Loucy (cell line): ENCODE measurements around the gene GDF9.

ENCODE experiments used
- H2AFZ ChIP-seq: fragments of 200-600 bp; sonication (generic); 2 replicates; pipeline ENCODE4 v1.6.0; 2016; ENCODE audit warnings: antibody characterized with exemption, mild to moderate bottlenecking, low read length, moderate library complexity
- H3F3A ChIP-seq: fragments of 200-600 bp; 2 replicates; pipeline ENCODE4 v1.6.0; 2016; ENCODE audit warnings: antibody characterized with exemption, low read depth, mild to moderate bottlenecking
- H3K27me3 ChIP-seq: fragments of 200-600 bp; sonication (generic); 2 replicates; pipeline ENCODE4 v1.6.1; 2014; ENCODE audit warnings: low read length, mild to moderate bottlenecking; ENCODE audit not compliant: insufficient read depth, poor library complexity, severe bottlenecking
- H3K36me3 ChIP-seq: fragments of 200-600 bp; sonication (generic); 2 replicates; pipeline ENCODE4 v1.6.1; 2016; ENCODE audit warnings: low read length; ENCODE audit not compliant: insufficient read depth
- H3K4me1 ChIP-seq: fragments of 200-600 bp; sonication (generic); 2 replicates; pipeline ENCODE4 v1.5.1; 2014; ENCODE audit warnings: low read length, mild to moderate bottlenecking; ENCODE audit not compliant: insufficient read depth, poor library complexity, severe bottlenecking
- H3K4me2 ChIP-seq: fragments of 200-600 bp; sonication (generic); 2 replicates; pipeline ENCODE4 v1.6.0; 2014; ENCODE audit warnings: antibody characterized with exemption, low read length, low read depth, mild to moderate bottlenecking; ENCODE audit not compliant: poor library complexity, severe bottlenecking
- H3K4me3 ChIP-seq: fragments of 200-600 bp; sonication (generic); 2 replicates; pipeline ENCODE4 v1.5.1; 2014; ENCODE audit warnings: low read length, mild to moderate bottlenecking, mixed read lengths; ENCODE audit not compliant: poor library complexity, severe bottlenecking
- H3K79me2 ChIP-seq: fragments of 200-600 bp; sonication (generic); 2 replicates; pipeline ENCODE4 v1.6.1; 2014; ENCODE audit warnings: low read length; ENCODE audit not compliant: insufficient read depth
- H3K9ac ChIP-seq: fragments of 200-600 bp; sonication (generic); 2 replicates; pipeline ENCODE4 v1.6.0; 2014; ENCODE audit warnings: mild to moderate bottlenecking, low read depth, low read length, moderate library complexity; ENCODE audit not compliant: poor library complexity, severe bottlenecking
- H3K9me2 ChIP-seq: fragments of 200-600 bp; sonication (generic); replicated peaks from 2 replicates; pipeline ENCODE4 v1.6.1; 2016; ENCODE audit warnings: low read depth, low read length, mixed read lengths
- H3K9me3 ChIP-seq: fragments of 200-600 bp; sonication (generic); 2 replicates; pipeline ENCODE4 v1.6.1; 2014; ENCODE audit warnings: mild to moderate bottlenecking, antibody characterized with exemption, low read length, low read depth; ENCODE audit not compliant: insufficient read depth
- H4K20me1 ChIP-seq: fragments of 200-600 bp; sonication (generic); 2 replicates; pipeline ENCODE4 v1.6.0; 2014; ENCODE audit warnings: antibody characterized with exemption, low read length, mild to moderate bottlenecking; ENCODE audit not compliant: insufficient read depth, poor library complexity, severe bottlenecking
- EZH2phosphoT487 ChIP-seq: fragments of 200-600 bp; IDR thresholded peaks from 2 replicates; pipeline ENCODE4 v1.6.1; 2018; ENCODE audit warnings: antibody characterized with exemption, mild to moderate bottlenecking, moderate library complexity, borderline replicate concordance
- TF ChIP-seq, protein P1 (sequence below): fragments of 200-600 bp; sonication (generic); conservative IDR thresholded peaks from 2 replicates; pipeline ENCODE4 v1.5.1; 2014; ENCODE audit warnings: mild to moderate bottlenecking, antibody characterized with exemption, low read length

Gene GDF9

DNA sequence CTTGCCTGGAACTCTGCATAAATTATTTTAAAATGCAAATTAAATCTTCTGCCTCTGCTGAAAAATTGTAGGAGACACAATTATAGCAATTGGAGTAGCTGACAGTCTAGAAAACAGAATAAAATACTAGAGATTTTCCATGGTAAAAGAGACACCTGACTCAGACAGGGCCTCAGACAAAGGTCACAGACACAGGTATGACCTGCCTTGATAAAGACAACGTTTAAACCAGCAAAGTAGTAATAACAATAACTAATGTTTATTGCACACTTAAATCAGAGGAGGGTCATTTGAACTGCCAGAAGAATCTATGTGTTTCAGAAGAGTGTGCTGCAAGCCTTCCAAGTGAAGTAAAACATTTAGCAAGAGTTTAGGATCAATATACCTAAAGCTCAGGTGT lies 49.3 kb downstream of the GDF9 start:
- H2AFZ ChIP-seq, result no peak overlapping the region
- H3K36me3 ChIP-seq, result no peaks in the 10 kb centered on the region
- no peaks in the 10 kb centered on the region for H4K20me1 ChIP-seq
- H3K9me3 ChIP-seq, result no peaks in the 10 kb centered on the region
- H3K27me3 ChIP-seq, result no peaks in the 10 kb centered on the region
- no peaks in the 10 kb centered on the region for H3F3A ChIP-seq
- no peaks in the 10 kb centered on the region for H3K9me2 ChIP-seq
- TF ChIP-seq EZH2phosphoT487, result no peak
- TF ChIP-seq, protein P1, sequence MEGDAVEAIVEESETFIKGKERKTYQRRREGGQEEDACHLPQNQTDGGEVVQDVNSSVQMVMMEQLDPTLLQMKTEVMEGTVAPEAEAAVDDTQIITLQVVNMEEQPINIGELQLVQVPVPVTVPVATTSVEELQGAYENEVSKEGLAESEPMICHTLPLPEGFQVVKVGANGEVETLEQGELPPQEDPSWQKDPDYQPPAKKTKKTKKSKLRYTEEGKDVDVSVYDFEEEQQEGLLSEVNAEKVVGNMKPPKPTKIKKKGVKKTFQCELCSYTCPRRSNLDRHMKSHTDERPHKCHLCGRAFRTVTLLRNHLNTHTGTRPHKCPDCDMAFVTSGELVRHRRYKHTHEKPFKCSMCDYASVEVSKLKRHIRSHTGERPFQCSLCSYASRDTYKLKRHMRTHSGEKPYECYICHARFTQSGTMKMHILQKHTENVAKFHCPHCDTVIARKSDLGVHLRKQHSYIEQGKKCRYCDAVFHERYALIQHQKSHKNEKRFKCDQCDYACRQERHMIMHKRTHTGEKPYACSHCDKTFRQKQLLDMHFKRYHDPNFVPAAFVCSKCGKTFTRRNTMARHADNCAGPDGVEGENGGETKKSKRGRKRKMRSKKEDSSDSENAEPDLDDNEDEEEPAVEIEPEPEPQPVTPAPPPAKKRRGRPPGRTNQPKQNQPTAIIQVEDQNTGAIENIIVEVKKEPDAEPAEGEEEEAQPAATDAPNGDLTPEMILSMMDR, result no peak
- no peaks in the 10 kb centered on the region for H3K79me2 ChIP-seq
- H3K4me1 ChIP-seq, result no peaks in the 10 kb centered on the region
- no peak overlapping the region for H3K4me3 ChIP-seq
- H3K9ac ChIP-seq, result no peak overlapping the region
- no peak overlapping the region for H3K4me2 ChIP-seq

DNA sequence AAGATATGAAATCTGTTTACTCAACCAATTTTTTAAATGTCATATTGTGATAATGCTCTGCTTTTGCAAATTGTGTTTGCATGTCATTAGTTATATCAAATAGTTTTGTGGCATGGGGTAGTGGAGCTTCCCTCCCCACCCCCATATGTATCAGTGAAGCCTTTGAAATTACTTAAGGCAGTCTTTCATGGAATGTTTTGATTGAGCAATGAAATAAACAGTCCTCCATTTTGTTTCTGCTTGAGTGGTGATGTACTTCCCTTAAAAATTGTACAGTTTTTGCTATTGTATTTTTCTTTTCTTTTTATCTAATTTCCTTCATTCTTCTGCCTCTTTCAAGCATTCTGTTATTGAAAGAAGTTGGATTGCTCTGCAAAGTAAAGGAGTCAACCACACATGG lies 49.7 kb downstream of the GDF9 start:
- no peaks in the 10 kb centered on the region for H3K36me3 ChIP-seq
- no peak for TF ChIP-seq EZH2phosphoT487
- TF ChIP-seq, protein P1, result no peak
- no peaks in the 10 kb centered on the region for H3K9me3 ChIP-seq

DNA sequence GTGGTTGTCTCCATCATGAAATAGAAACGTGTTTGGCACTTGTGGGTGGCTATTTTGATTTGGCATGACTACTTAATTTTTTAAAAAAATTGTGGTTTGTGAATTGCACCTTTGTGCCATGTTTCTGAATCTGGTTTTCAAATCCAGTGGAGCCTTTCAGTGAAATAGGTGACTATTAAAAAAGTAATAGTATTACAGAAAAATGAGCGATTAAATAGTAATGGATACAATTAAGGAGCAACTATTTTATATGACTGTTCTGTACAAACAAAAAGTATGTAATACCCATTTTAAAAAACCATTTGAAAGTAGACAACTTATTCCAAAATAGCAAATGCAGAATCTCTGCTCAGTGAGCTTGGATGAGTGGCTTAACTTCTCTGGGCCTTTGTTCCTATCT lies 50.2 kb downstream of the GDF9 start:
- Histone ChIP-seq H3K4me2 (no peak overlapping the region), H3K9me2 (no peaks in the 10 kb centered on the region), H3F3A (no peaks in the 10 kb centered on the region), H4K20me1 (no peaks in the 10 kb centered on the region), H3K9ac (no peak overlapping the region), H3K9me3 (no peaks in the 10 kb centered on the region), H3K27me3 (no peaks in the 10 kb centered on the region), H2AFZ (no peak overlapping the region), H3K4me1 (no peaks in the 10 kb centered on the region), H3K36me3 (no peaks in the 10 kb centered on the region), H3K4me3 (no peak overlapping the region), H3K79me2 (no peaks in the 10 kb centered on the region)
- TF ChIP-seq EZH2phosphoT487, result no peak
- TF ChIP-seq, protein P1, result no peak

More for the DNA sequence above, 49.7 kb downstream of the GDF9 start:
- Histone ChIP-seq H3K4me2 (no peak overlapping the region), H3K79me2 (no peaks in the 10 kb centered on the region), H3K9me2 (no peaks in the 10 kb centered on the region), H3K27me3 (no peaks in the 10 kb centered on the region), H3K9ac (no peak overlapping the region), H3K4me1 (no peaks in the 10 kb centered on the region), H3F3A (no peaks in the 10 kb centered on the region), H3K4me3 (no peak overlapping the region), H4K20me1 (no peaks in the 10 kb centered on the region), H2AFZ (no peak overlapping the region)
